ENCODE measurements around the gene C6orf58. TPM values are rescaled to one million over a fixed set of nuclear protein-coding genes. Genes with fewer than 3 reads are reported as not detected.

Gene C6orf58
- not detected for total RNA-seq

GRCh38 chr6:127576874-127577273, at the start of gene C6orf58:
TSS of gene C6orf58 (plus strand) at chr6:127577174. CDS start at chr6:127577186, 12 bp downstream.
- Mint-ChIP-seq H3K27me3 (peaks cover 25% of the 10 kb centered on the region), H3K4me3 (no peak within 1 kb of the TSS), H3K27ac (no peak within 1 kb of the TSS), H3K9me3 (no peaks in the 10 kb centered on the region), H3K4me1 (no peaks in the 10 kb centered on the region), H3K36me3 (ENCODE audit: low read depth) (no peaks in the 10 kb centered on the region)
- no peak for ATAC-seq (replicated peaks)

GRCh38 chr6:127533011-127533410, 44.0 kb upstream of the C6orf58 start:
- Mint-ChIP-seq H3K27me3 (peaks cover 24% of the 10 kb centered on the region), H3K27ac (no peak overlapping the region), H3K4me1 (no peaks in the 10 kb centered on the region), H3K9me3 (no peaks in the 10 kb centered on the region), H3K36me3 (ENCODE audit: low read depth) (no peaks in the 10 kb centered on the region), H3K4me3 (no peak overlapping the region)
- ATAC-seq (replicated peaks): no peak

- Mint-ChIP-seq H3K4me3 (no peak overlapping the region), H3K27me3 (peaks cover 24% of the 10 kb centered on the region), H3K36me3 (ENCODE audit: low read depth) (no peaks in the 10 kb centered on the region), H3K27ac (no peak overlapping the region), H3K9me3 (no peaks in the 10 kb centered on the region), H3K4me1 (no peaks in the 10 kb centered on the region)
- ATAC-seq (replicated peaks): no peak
These were observed 43.2 kb upstream of the C6orf58 start for GRCh38 chr6:127533736-127534135.

DNA sequence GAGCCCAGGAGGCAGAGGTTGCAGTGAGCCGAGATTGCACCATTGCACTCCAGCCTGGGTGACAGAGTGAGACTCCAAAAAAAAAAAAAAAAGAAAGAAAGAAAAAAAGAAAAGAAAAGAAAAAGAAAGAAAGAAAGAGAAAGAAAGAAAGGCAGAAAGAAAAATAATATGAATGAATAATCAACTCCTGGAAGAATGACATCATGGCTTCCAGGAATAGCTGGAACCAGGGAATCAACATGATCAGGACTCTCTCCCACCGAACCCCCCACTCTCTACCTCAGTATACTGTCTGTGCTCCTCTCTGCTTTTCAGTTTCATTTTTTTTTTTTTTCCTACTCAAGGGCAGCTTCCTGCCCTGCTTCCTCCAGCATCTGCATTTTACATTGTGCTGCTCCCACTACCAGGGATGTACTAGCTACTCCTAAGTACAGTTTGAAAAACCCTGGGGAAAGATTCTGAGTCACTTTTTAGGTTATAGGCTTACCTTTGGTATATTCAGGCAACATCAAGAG, 38.2 kb upstream of the C6orf58 start:
- peaks cover 26% of the 10 kb centered on the region for H3K27me3 Mint-ChIP-seq

GRCh38 chr6:127539272-127539671, 37.7 kb upstream of the C6orf58 start:
- Mint-ChIP-seq H3K9me3 (no peaks in the 10 kb centered on the region), H3K27me3 (peaks cover 24% of the 10 kb centered on the region), H3K4me3 (peak overlapping the region; percentile 30), H3K36me3 (ENCODE audit: low read depth) (no peaks in the 10 kb centered on the region), H3K4me1 (peaks cover 3% of the 10 kb centered on the region), H3K27ac (no peak overlapping the region)
- peak; percentile 39 for ATAC-seq (replicated peaks)

More for the DNA sequence above, 38.2 kb upstream of the C6orf58 start:
- Mint-ChIP-seq H3K4me3 (peak overlapping the region; percentile 30), H3K4me1 (peaks cover 3% of the 10 kb centered on the region), H3K36me3 (ENCODE audit: low read depth) (no peaks in the 10 kb centered on the region), H3K27ac (no peak overlapping the region), H3K9me3 (no peaks in the 10 kb centered on the region)
- peak; percentile 42 for ATAC-seq (replicated peaks)

DNA sequence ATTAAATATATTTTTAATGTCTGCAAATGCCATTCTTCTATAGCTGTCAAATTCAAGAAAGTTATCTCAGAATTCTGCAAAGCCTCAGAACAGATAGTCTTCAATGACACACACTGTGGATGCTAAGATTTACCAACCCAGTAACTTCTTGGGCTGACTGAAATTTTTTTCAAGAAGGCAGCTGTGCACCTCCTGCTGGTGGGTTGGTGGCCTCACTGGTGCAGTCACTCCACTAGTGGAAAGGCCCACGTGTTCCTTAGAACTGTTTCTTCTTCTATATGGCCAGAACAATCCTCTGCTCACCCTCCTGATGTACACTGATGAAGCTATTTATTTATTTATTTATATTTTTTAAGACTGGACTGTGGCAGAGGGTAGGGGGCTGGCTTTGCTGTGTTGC, 29.8 kb upstream of the C6orf58 start:
- Mint-ChIP-seq H3K36me3 (ENCODE audit: low read depth) (no peaks in the 10 kb centered on the region), H3K4me3 (no peak overlapping the region), H3K27ac (no peak overlapping the region), H3K9me3 (no peaks in the 10 kb centered on the region), H3K4me1 (no peaks in the 10 kb centered on the region), H3K27me3 (peaks cover 9% of the 10 kb centered on the region)
- peak; percentile 34 for ATAC-seq (replicated peaks)

- Mint-ChIP-seq H3K9me3 (no peaks in the 10 kb centered on the region), H3K27me3 (peaks cover 9% of the 10 kb centered on the region), H3K4me1 (no peaks in the 10 kb centered on the region), H3K4me3 (no peak overlapping the region), H3K27ac (no peak overlapping the region), H3K36me3 (ENCODE audit: low read depth) (no peaks in the 10 kb centered on the region)
- no peak for ATAC-seq (replicated peaks)
These were observed 28.9 kb upstream of the C6orf58 start for GRCh38 chr6:127547904-127548649.

GRCh38 chr6:127550403-127550802, 26.6 kb upstream of the C6orf58 start:
- Mint-ChIP-seq H3K36me3 (ENCODE audit: low read depth) (no peaks in the 10 kb centered on the region), H3K27me3 (peaks cover 6% of the 10 kb centered on the region), H3K9me3 (no peaks in the 10 kb centered on the region), H3K27ac (no peak overlapping the region), H3K4me3 (no peak overlapping the region), H3K4me1 (no peaks in the 10 kb centered on the region)
- no peak for ATAC-seq (replicated peaks)

- Mint-ChIP-seq H3K36me3 (ENCODE audit: low read depth) (no peaks in the 10 kb centered on the region), H3K4me1 (no peaks in the 10 kb centered on the region), H3K27ac (no peak overlapping the region), H3K9me3 (no peaks in the 10 kb centered on the region), H3K27me3 (peaks cover 6% of the 10 kb centered on the region), H3K4me3 (no peak overlapping the region)
- peak; percentile 63 for ATAC-seq (replicated peaks)
These were observed 22.5 kb upstream of the C6orf58 start for GRCh38 chr6:127554435-127555006.

GRCh38 chr6:127561660-127562059, 15.3 kb upstream of the C6orf58 start:
- H3K4me1 Mint-ChIP-seq: peaks cover 5% of the 10 kb centered on the region
- ATAC-seq (replicated peaks): no peak
- no peak overlapping the region for H3K4me3 Mint-ChIP-seq
- no peaks in the 10 kb centered on the region for H3K36me3 Mint-ChIP-seq (ENCODE audit: low read depth)
- H3K9me3 Mint-ChIP-seq: no peaks in the 10 kb centered on the region
- H3K27me3 Mint-ChIP-seq: peaks cover 4% of the 10 kb centered on the region
- no peak overlapping the region for H3K27ac Mint-ChIP-seq

- no peaks in the 10 kb centered on the region for H3K36me3 Mint-ChIP-seq (ENCODE audit: low read depth)
- no peaks in the 10 kb centered on the region for H3K9me3 Mint-ChIP-seq
- ATAC-seq (replicated peaks): no peak
- no peak overlapping the region for H3K4me3 Mint-ChIP-seq
- peaks cover 5% of the 10 kb centered on the region for H3K4me1 Mint-ChIP-seq
- H3K27me3 Mint-ChIP-seq: peaks cover 4% of the 10 kb centered on the region
- no peak overlapping the region for H3K27ac Mint-ChIP-seq
These were observed 12.2 kb upstream of the C6orf58 start for GRCh38 chr6:127564761-127565160.

DNA sequence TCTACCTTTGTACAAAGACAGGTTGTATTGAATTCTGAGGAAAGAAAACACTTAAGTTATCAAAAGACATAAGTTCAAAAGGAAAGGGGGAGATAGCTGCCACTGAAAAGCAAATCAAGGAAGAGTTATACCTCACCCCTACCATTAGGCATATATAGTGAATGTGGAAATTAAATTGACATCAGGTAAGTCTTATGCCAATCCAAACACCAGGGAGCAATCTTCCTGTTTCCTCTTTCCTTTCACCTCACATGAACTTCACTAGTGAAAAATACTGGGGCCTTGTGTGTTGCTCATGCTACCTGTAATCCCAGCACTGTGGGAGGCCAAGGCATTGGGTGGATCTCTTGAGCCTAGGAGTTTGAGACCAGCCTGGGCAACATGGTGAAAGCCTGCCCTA, 10.9 kb upstream of the C6orf58 start:
- Mint-ChIP-seq H3K27ac (no peak overlapping the region), H3K4me3 (no peak overlapping the region), H3K4me1 (peaks cover 12% of the 10 kb centered on the region), H3K27me3 (peaks cover 4% of the 10 kb centered on the region), H3K36me3 (ENCODE audit: low read depth) (no peaks in the 10 kb centered on the region), H3K9me3 (no peaks in the 10 kb centered on the region)
- no peak for ATAC-seq (replicated peaks)

DNA sequence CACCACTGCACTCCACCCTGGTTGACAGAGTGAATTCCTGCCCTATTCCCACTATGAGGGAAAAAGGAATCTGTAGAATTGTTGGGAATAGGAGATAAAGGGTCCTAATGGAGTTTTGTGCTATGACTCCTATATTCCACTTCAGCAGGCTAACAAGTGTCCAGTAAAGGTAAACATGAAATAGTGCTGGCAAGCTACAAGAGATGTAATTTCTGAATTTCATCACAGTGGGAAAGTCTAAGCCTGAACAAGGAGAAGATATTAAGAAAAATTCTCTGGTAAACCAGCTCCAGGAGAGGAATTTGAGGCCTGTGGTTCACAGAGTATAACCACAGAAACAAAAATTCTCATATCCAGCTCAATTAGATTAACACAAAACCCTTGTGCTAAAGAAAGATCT, 10.3 kb upstream of the C6orf58 start:
- no peak for ATAC-seq (replicated peaks)
- peaks cover 15% of the 10 kb centered on the region for H3K4me1 Mint-ChIP-seq
- no peak overlapping the region for H3K4me3 Mint-ChIP-seq
- H3K9me3 Mint-ChIP-seq: no peaks in the 10 kb centered on the region
- H3K36me3 Mint-ChIP-seq (ENCODE audit: low read depth): no peaks in the 10 kb centered on the region
- peaks cover 4% of the 10 kb centered on the region for H3K27me3 Mint-ChIP-seq
- no peak overlapping the region for H3K27ac Mint-ChIP-seq

DNA sequence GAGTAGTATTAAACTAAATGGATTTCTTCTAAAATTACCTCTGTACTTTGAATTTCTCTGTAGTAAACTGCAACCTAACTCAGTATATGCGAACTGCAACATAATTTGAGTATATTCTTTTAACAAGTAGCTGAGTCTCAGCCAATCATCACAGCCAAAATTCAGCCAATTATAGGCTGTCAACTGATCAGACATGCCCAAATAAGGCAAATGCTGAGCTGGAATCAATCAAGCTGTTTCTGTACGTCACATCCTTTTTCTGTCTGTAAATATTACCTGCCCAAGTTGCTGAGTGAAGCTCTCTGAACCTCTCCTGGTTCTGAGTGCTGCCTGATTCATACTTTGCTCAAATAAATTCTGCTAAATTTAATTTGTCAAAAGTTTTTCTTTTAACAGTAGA, 9.5 kb upstream of the C6orf58 start:
- Mint-ChIP-seq H3K9me3 (no peaks in the 10 kb centered on the region), H3K4me3 (no peak overlapping the region), H3K27ac (no peak overlapping the region), H3K27me3 (no peaks in the 10 kb centered on the region), H3K4me1 (peaks cover 15% of the 10 kb centered on the region), H3K36me3 (ENCODE audit: low read depth) (no peaks in the 10 kb centered on the region)
- no peak for ATAC-seq (replicated peaks)

DNA sequence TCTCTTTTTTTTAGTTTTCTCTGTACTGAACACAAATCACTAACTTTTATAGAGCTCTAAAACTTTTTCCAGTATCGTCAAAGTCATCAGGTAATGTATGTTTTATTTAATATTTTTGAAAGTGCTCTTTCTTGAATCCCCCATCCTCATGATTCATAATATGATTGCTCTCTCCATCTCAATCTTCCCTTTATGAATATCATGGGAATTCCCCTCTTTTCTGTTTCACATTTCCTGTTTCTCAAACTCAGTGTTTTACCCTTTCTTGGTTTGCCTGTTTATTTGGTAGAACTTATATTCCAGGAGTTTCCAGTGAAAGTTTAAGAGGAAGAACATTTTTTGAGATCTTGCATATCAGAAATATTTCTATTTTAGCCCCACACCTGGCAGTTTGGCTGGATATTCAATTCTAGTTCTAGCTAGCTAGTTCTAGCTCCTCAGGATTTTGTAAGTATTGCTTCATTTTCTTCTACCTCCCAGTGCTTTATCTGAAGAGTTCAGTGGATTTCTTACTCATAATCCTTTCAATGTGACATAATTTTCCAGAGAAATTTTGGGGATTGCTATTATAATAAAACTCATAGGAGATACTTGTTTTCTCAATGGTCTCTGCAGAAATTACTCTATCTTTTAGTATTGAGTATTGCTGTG, 6.1 kb upstream of the C6orf58 start:
- H3K27me3 Mint-ChIP-seq: no peaks in the 10 kb centered on the region
- no peaks in the 10 kb centered on the region for H3K9me3 Mint-ChIP-seq
- H3K27ac Mint-ChIP-seq: peak overlapping the region; percentile 17
- peak overlapping the region; percentile 9 for H3K4me3 Mint-ChIP-seq
- H3K36me3 Mint-ChIP-seq (ENCODE audit: low read depth): no peaks in the 10 kb centered on the region
- peaks cover 10% of the 10 kb centered on the region for H3K4me1 Mint-ChIP-seq
- peak; percentile 84 for ATAC-seq (replicated peaks)

Data from activated T-helper 17 cell treated with anti-CD3 and anti-CD28 coated beads, Interleukin-2, amount 50 U/mL, for 72 hours (primary cell).